CD4-positive, alpha-beta T cell (primary cell): ENCODE data around the gene SLC11A2. TPM values are rescaled to one million over a fixed set of nuclear protein-coding genes. Genes with fewer than 3 reads are reported as not detected.

Experiments used
- ATAC-seq: fragments of 200-7000 bp; cut with Tn5 transposase; one replicate; pipeline ENCODE4 v1.10.0; 2022; ENCODE audit warnings: mild to moderate bottlenecking; ENCODE audit not compliant: poor library complexity
- CTCF ChIA-PET: fragments of 350-600 bp; sonication (Branson Sonifier 250); formaldehyde crosslinking; loops from one replicate; lab custom pipeline; 2021; ENCODE audit warnings: antibody characterized with exemption, inconsistent platforms; lab: Charles Lee
- POLR2A ChIA-PET: fragments of 350-600 bp; sonication (Branson Sonifier 250); formaldehyde crosslinking; loops from one replicate; lab custom pipeline; 2021; ENCODE audit warnings: antibody characterized with exemption, inconsistent platforms; lab: Charles Lee
- DNase-seq, 14 experiments: peaks; one replicate each; pipeline ENCODE4 v3.0.0-alpha.2; 2013 to 2020; ENCODE audit warnings: mixed read lengths in 2 of 14
- H3K27ac ChIP-seq, 2 donors: one replicate each; pipeline versions ENCODE4 v1.5.1 to v1.7.0; 2013; ENCODE audit warnings: low read length in 2 of 2, low read depth in 1 of 2, mild to moderate bottlenecking in 1 of 2
- H3K27me3 ChIP-seq, 2 experiments: 1 replicate in 1 of 2; 2 replicates in 1 of 2; pipeline versions ENCODE4 v1.6.1 to v1.7.0; 2013; ENCODE audit warnings: low read length in 2 of 2, control low read depth in 1 of 2, mild to moderate bottlenecking in 1 of 2, moderate library complexity in 1 of 2; ENCODE audit not compliant: insufficient read depth in 2 of 2, control insufficient read depth in 1 of 2
- H3K36me3 ChIP-seq: one replicate; pipeline ENCODE4 v1.6.1; 2013; ENCODE audit warnings: low read length, control low read depth; ENCODE audit not compliant: insufficient read depth
- H3K4me1 ChIP-seq: one replicate; pipeline ENCODE4 v1.6.1; 2013; ENCODE audit warnings: low read length, control low read depth; ENCODE audit not compliant: insufficient read depth
- H3K4me3 ChIP-seq: one replicate; pipeline ENCODE4 v1.5.1; 2013; ENCODE audit warnings: mild to moderate bottlenecking, low read length, moderate library complexity
- H3K9me3 ChIP-seq, 2 experiments: 1 replicate in 1 of 2; 2 replicates in 1 of 2; pipeline versions ENCODE4 v1.6.1 to v1.7.0; 2013; ENCODE audit warnings: low read length in 2 of 2, mild to moderate bottlenecking in 2 of 2, control low read depth in 1 of 2, moderate library complexity in 1 of 2; ENCODE audit not compliant: control insufficient read depth in 1 of 2, insufficient read depth in 1 of 2
- H3K27ac Mint-ChIP-seq: one replicate; pipeline ENCODE4 v1.8.0; 2020; ENCODE audit warnings: mixed read lengths
- H3K27me3 Mint-ChIP-seq: one replicate; pipeline ENCODE4 v1.8.0; 2021; ENCODE audit warnings: mixed read lengths
- H3K36me3 Mint-ChIP-seq: one replicate; pipeline ENCODE4 v1.8.0; 2021; ENCODE audit warnings: low read depth, mixed read lengths
- H3K4me1 Mint-ChIP-seq: one replicate; pipeline ENCODE4 v1.8.0; 2021; ENCODE audit warnings: low read depth, mixed read lengths
- H3K4me3 Mint-ChIP-seq: one replicate; pipeline ENCODE4 v1.8.0; 2020; ENCODE audit warnings: mild to moderate bottlenecking, mixed read lengths
- H3K9me3 Mint-ChIP-seq: one replicate; pipeline ENCODE4 v1.8.0; 2020; ENCODE audit warnings: mixed read lengths
- intact Hi-C, 2 experiments: fragments of 100-400 bp; cut with DNase I in 1 of 2; cut with micrococcal nuclease in 1 of 2; formaldehyde crosslinking; loops; one replicate each; pipeline versions ENCODE4 v1.15.1 to v1.9.0; 2023 to 2025; cut with DNase I, micrococcal nuclease
- total RNA-seq, 174 experiments: library from RNA in 2 of 174; stranded (reverse) in 2 of 174; gene quantifications; one replicate each; pipeline ENCODE4 v1.2.3 and lab custom pipeline; 2021 to 2026
- TF ChIP-seq, protein P1 (sequence below): fragments of 200-600 bp; IDR thresholded peaks from one replicate; pipeline ENCODE4 v1.8.0; 2022; ENCODE audit warnings: antibody characterized with exemption, mild to moderate bottlenecking

SLC11A2 gene
- total RNA-seq, 2 experiments from 2014 or later = 43.6 to 47.7 TPM

DNA sequence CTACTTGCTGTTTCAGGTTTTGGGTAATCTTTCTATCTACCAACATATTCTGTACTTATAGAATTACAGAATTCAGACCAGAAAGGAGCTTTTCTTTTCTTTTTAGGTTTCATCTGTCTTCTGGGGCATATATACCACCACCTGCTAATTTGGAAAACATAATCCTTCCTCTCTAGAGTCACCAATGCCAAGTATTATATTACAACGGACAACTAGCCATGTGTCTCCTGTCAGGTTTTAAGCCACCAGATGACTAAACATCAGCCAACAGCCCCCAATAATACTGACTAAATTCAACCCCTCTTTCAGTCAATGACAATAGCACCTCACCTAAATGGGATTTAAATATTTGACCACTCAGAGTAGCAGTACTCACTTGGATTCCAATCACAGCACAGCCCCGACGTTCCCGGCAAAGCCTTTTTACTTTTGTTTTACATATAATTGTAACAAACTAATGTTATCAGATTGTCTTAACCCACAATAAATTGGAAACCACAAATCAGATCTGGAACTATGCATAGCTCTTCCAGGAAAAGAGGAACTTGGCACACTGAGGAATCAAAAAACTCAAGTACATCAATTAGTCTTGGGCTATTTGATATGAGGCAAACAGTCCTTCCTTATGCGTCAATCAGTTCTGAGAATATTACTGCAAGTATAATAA lies 13.5 kb downstream of the SLC11A2 start:
- Histone ChIP-seq H3K27ac (no peak overlapping the region), H3K4me1 (peaks cover 14% of the 10 kb centered on the region), H3K27me3 (no peaks in the 10 kb centered on the region), H3K9me3 (no peaks in the 10 kb centered on the region), H3K36me3 (peaks cover 7% of the 10 kb centered on the region), H3K4me3 (no peak overlapping the region)
- H3K4me1 Mint-ChIP-seq = peaks cover 55% of the 10 kb centered on the region
- H3K27me3 Mint-ChIP-seq = no peaks in the 10 kb centered on the region
- DNase-seq (no peak), ATAC-seq (no peak)
- TF ChIP-seq, protein P1, sequence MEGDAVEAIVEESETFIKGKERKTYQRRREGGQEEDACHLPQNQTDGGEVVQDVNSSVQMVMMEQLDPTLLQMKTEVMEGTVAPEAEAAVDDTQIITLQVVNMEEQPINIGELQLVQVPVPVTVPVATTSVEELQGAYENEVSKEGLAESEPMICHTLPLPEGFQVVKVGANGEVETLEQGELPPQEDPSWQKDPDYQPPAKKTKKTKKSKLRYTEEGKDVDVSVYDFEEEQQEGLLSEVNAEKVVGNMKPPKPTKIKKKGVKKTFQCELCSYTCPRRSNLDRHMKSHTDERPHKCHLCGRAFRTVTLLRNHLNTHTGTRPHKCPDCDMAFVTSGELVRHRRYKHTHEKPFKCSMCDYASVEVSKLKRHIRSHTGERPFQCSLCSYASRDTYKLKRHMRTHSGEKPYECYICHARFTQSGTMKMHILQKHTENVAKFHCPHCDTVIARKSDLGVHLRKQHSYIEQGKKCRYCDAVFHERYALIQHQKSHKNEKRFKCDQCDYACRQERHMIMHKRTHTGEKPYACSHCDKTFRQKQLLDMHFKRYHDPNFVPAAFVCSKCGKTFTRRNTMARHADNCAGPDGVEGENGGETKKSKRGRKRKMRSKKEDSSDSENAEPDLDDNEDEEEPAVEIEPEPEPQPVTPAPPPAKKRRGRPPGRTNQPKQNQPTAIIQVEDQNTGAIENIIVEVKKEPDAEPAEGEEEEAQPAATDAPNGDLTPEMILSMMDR = no peak
- ChIA-PET POLR2A (interaction anchor here (0.6 to 1.9 kb wide), 3 partner anchors 13 to 94 kb away, joined by 3 to 8 read pairs (median 5); partner anchors contain the start of gene SLC11A2), CTCF (interaction anchor here (0.6 to 2.2 kb wide), 3 partner anchors 14 to 202 kb away, joined by 4 to 6 read pairs (median 4); partner anchors contain the start of gene SLC11A2)
- no peaks in the 10 kb centered on the region for H3K9me3 Mint-ChIP-seq
- peak overlapping the region; percentile 8 for H3K4me3 Mint-ChIP-seq
- intact Hi-C loops = no loop called here
- peak overlapping the region; percentile 81 for H3K27ac Mint-ChIP-seq
- H3K36me3 Mint-ChIP-seq = peaks cover 14% of the 10 kb centered on the region

GRCh38 chr12:51011955-51012354 lies 14.2 kb downstream of the SLC11A2 start:
- no peaks in the 10 kb centered on the region for H3K27me3 Mint-ChIP-seq
- Histone ChIP-seq H3K4me1 (peaks cover 14% of the 10 kb centered on the region), H3K27me3 (no peaks in the 10 kb centered on the region), H3K36me3 (peaks cover 14% of the 10 kb centered on the region), H3K9me3 (no peaks in the 10 kb centered on the region), H3K4me3 (no peak overlapping the region), H3K27ac (no peak overlapping the region)
- ATAC-seq (no peak), DNase-seq (no peak)
- H3K4me3 Mint-ChIP-seq = peak overlapping the region; percentile 30
- TF ChIP-seq, protein P1 = no peak
- ChIA-PET CTCF (interaction anchor here (2.2 kb wide), 1 partner anchor 14 kb away, joined by 6 read pairs; the partner anchor contains the start of gene SLC11A2), POLR2A (interaction anchor here (0.6 to 1.9 kb wide), 2 partner anchors 14 to 30 kb away, joined by 5 to 8 read pairs; partner anchors contain the start of gene SLC11A2)
- no peaks in the 10 kb centered on the region for H3K9me3 Mint-ChIP-seq
- H3K4me1 Mint-ChIP-seq = peaks cover 48% of the 10 kb centered on the region
- peaks cover 16% of the 10 kb centered on the region for H3K36me3 Mint-ChIP-seq
- H3K27ac Mint-ChIP-seq = peak overlapping the region; percentile 81
- intact Hi-C loops = no loop called here

- CTCF ChIA-PET = interaction anchor here (1.2 to 2.1 kb wide), 5 partner anchors 16 to 244 kb away, joined by 3 to 10 read pairs (median 5); partner anchors contain the start of gene SLC11A2
- Mint-ChIP-seq H3K27me3 (no peaks in the 10 kb centered on the region), H3K9me3 (no peaks in the 10 kb centered on the region), H3K4me3 (peak overlapping the region; percentile 62), H3K36me3 (peaks cover 44% of the 10 kb centered on the region), H3K27ac (peak overlapping the region; percentile 81), H3K4me1 (peaks cover 48% of the 10 kb centered on the region)
- intact Hi-C loops = loop anchor here (1.0 to 2.0 kb wide), 3 partner anchors 16 to 184 kb away; no protein-coding TSS in a partner anchor
- DNase-seq (peak; percentile 35 to 81 (median 55)), ATAC-seq (peak; percentile 100)
- Histone ChIP-seq H3K4me3 (no peak overlapping the region), H3K27me3 (no peaks in the 10 kb centered on the region), H3K4me1 (peaks cover 14% of the 10 kb centered on the region), H3K9me3 (no peaks in the 10 kb centered on the region), H3K36me3 (peaks cover 42% of the 10 kb centered on the region), H3K27ac (peak overlapping the region; percentile 14 to 49)
- POLR2A ChIA-PET = interaction anchor here (1.1 to 4.6 kb wide), 6 partner anchors 11 to 360 kb away, joined by 3 to 34 read pairs (median 8); partner anchors contain the start of genes ATF1 and SLC11A2
- TF ChIP-seq, protein P1 = no peak
Observed at GRCh38 chr12:51009056-51009440, 17.1 kb downstream of the SLC11A2 start.
